CD4-positive, alpha-beta T cell treated with Interleukin-2 at 100 ng/mL for 4 hours (primary cell): Measurements from ENCODE around the gene PGLYRP4.
A peak's percentile ranks its signal among the peaks of the same experiment; 100 is the strongest.
"Not testable (repeated sequence)": the region's sequence is repeated elsewhere in the genome, so short reads cannot be mapped to it uniquely, and the experiment has no call there.

Source experiments
- DNase-seq: peaks from one replicate; pipeline ENCODE4 v3.0.0-alpha.2; 2020; ENCODE audit warnings: low spot score

Gene PGLYRP4

GRCh38 chr1:153356392-153357075, 7.9 kb upstream of the PGLYRP4 start:
- DNase-seq = no peak

- DNase-seq = peak; percentile 26
These were observed 6.9 kb upstream of the PGLYRP4 start for GRCh38 chr1:153355445-153356071.

GRCh38 chr1:153354515-153355193, 6.0 kb upstream of the PGLYRP4 start:
- DNase-seq = no peak

- DNase-seq = no peak
These were observed 4.7 kb upstream of the PGLYRP4 start for GRCh38 chr1:153353226-153353947.

- peak; percentile 63 for DNase-seq
These were observed 3.9 kb upstream of the PGLYRP4 start for GRCh38 chr1:153352523-153352922.

- no peak for DNase-seq
These were observed 1.8 kb upstream of the PGLYRP4 start for GRCh38 chr1:153350321-153350957.

- DNase-seq = no peak
These were observed 1.0 kb upstream of the PGLYRP4 start for GRCh38 chr1:153349363-153350320.

GRCh38 chr1:153347856-153348255, 785 bp downstream of the PGLYRP4 start:
- no peak for DNase-seq

GRCh38 chr1:153347049-153347448, 1.6 kb downstream of the PGLYRP4 start:
- not testable (repeated sequence) for DNase-seq

- no peak for DNase-seq
These were observed 2.4 kb downstream of the PGLYRP4 start for GRCh38 chr1:153346077-153346723.

- DNase-seq = no peak
These were observed 3.2 kb downstream of the PGLYRP4 start for GRCh38 chr1:153345187-153346076.

- no peak for DNase-seq
These were observed 4.0 kb downstream of the PGLYRP4 start for GRCh38 chr1:153344718-153345025.

GRCh38 chr1:153343811-153344717, 4.6 kb downstream of the PGLYRP4 start:
- DNase-seq = no peak

GRCh38 chr1:153343040-153343681, 5.5 kb downstream of the PGLYRP4 start:
- no peak for DNase-seq

- no peak for DNase-seq
These were observed 6.5 kb downstream of the PGLYRP4 start for GRCh38 chr1:153342178-153342577.

- no peak for DNase-seq
These were observed 7.2 kb downstream of the PGLYRP4 start for GRCh38 chr1:153341431-153341934.

GRCh38 chr1:153340356-153340755, 8.3 kb downstream of the PGLYRP4 start:
- no peak for DNase-seq

GRCh38 chr1:153339802-153340201, 8.8 kb downstream of the PGLYRP4 start:
- DNase-seq = no peak
